Progenitor cell of endocrine pancreas (in vitro differentiated cells): ENCODE results near the gene TGFBR3L. TPM values are rescaled to one million over a fixed set of nuclear protein-coding genes. Genes with fewer than 3 reads are reported as not detected.

Experiments
- DNase-seq: peaks from one replicate; pipeline ENCODE4 v3.0.0; 2021; ENCODE audit warnings: low spot score; ENCODE audit not compliant: unreplicated experiment
- H3K27ac Mint-ChIP-seq: 2 replicates; pipeline ENCODE4 v1.8.0; 2021; ENCODE audit warnings: mild to moderate bottlenecking, moderate library complexity, mixed read lengths
- H3K27me3 Mint-ChIP-seq: 2 replicates; pipeline ENCODE4 v1.8.0; 2021; ENCODE audit warnings: mixed read lengths
- H3K36me3 Mint-ChIP-seq: 2 replicates; pipeline ENCODE4 v1.8.0; 2022; ENCODE audit warnings: mixed read lengths; ENCODE audit not compliant: insufficient read depth
- H3K4me1 Mint-ChIP-seq: 2 replicates; pipeline ENCODE4 v1.8.0; 2021; ENCODE audit warnings: low read depth, mixed read lengths
- H3K4me3 Mint-ChIP-seq: 2 replicates; pipeline ENCODE4 v1.8.0; 2021; ENCODE audit warnings: low read depth, mild to moderate bottlenecking, moderate library complexity, mixed read lengths
- H3K9me3 Mint-ChIP-seq: 2 replicates; pipeline ENCODE4 v1.8.0; 2021; ENCODE audit warnings: low read depth, mixed read lengths
- CTCF ChIP-seq: fragments of 200-600 bp; sonication (generic); IDR thresholded peaks from one replicate; pipeline ENCODE4 v1.5.0; 2021; ENCODE audit warnings: antibody characterized with exemption, mild to moderate bottlenecking; ENCODE audit not compliant: unreplicated experiment
- total RNA-seq: library from RNA; stranded (reverse); gene quantifications from 2 replicates; pipeline ENCODE4 v1.2.1, GENCODE V29; 2021

The TGFBR3L gene
- total RNA-seq, 1 donor from 2014 or later, result 0.67 TPM

- Mint-ChIP-seq H3K27ac (no peak overlapping the region), H3K9me3 (no peaks in the 10 kb centered on the region), H3K4me1 (peaks cover 2% of the 10 kb centered on the region), H3K27me3 (no peaks in the 10 kb centered on the region), H3K36me3 (peaks cover 22% of the 10 kb centered on the region), H3K4me3 (no peak overlapping the region)
- no peak for TF ChIP-seq CTCF
- no peak for DNase-seq
Observed at GRCh38 chr19:7968008-7968795, 53.6 kb downstream of the TGFBR3L start.

Other genes starting within 250 kb of the TGFBR3L start
- not detected in 2 replicates for gene RETN, start 245.8 kb upstream of the TGFBR3L start, total RNA-seq
- not detected in 2 replicates for gene MCEMP1, start 237.7 kb upstream of the TGFBR3L start, total RNA-seq
- 71.5 and 88.8 TPM in 2 replicates for gene TRAPPC5, start 234.0 kb upstream of the TGFBR3L start, total RNA-seq
- not detected in 2 replicates for gene FCER2, start 212.7 kb upstream of the TGFBR3L start, total RNA-seq
- gene CLEC4G, start 182.7 kb upstream of the TGFBR3L start, total RNA-seq, result not detected in 2 replicates
- gene CD209, start 167.3 kb upstream of the TGFBR3L start, total RNA-seq, result not detected in 2 replicates
- 0.36 and 0.42 TPM in 2 replicates for gene CLEC4M, start 151.6 kb upstream of the TGFBR3L start, total RNA-seq
- 15.2 and 16.2 TPM in 2 replicates for gene EVI5L, start 84.6 kb upstream of the TGFBR3L start, total RNA-seq
- gene PRR36, start 40.4 kb upstream of the TGFBR3L start, total RNA-seq, result 37.4 and 40.4 TPM in 2 replicates
- gene LRRC8E, start 26.3 kb upstream of the TGFBR3L start, total RNA-seq, result 3.6 and 3.9 TPM in 2 replicates
- gene MAP2K7, start 11.0 kb upstream of the TGFBR3L start, total RNA-seq, result 50.7 and 53.5 TPM in 2 replicates
- gene SNAPC2, start 5.5 kb downstream of the TGFBR3L start, total RNA-seq, result 9.9 and 10.8 TPM in 2 replicates
- 97.9 and 114 TPM in 2 replicates for gene CTXN1, start 11.3 kb downstream of the TGFBR3L start, total RNA-seq
- gene TIMM44, start 28.8 kb downstream of the TGFBR3L start, total RNA-seq, result 75.0 and 75.2 TPM in 2 replicates
- 125 and 130 TPM in 2 replicates for gene ELAVL1, start 90.8 kb downstream of the TGFBR3L start, total RNA-seq
- gene CCL25, start 137.9 kb downstream of the TGFBR3L start, total RNA-seq, result not detected in 2 replicates
- 121 and 122 TPM in 2 replicates for gene FBN3, start 234.8 kb downstream of the TGFBR3L start, total RNA-seq